GM19351 (cell line): Measurements from ENCODE around the gene MGAT5.
"Not testable (repeated sequence)": the region's sequence is repeated elsewhere in the genome, so short reads cannot be mapped to it uniquely, and the experiment has no call there.

Experiments used
- ATAC-seq: cut with Tn5 transposase; IDR thresholded peaks from one replicate; pipeline ENCODE4 v1.9.1; 2021; ENCODE audit warnings: mild to moderate bottlenecking, moderate library complexity; ENCODE audit not compliant: unreplicated experiment

The MGAT5 gene

DNA sequence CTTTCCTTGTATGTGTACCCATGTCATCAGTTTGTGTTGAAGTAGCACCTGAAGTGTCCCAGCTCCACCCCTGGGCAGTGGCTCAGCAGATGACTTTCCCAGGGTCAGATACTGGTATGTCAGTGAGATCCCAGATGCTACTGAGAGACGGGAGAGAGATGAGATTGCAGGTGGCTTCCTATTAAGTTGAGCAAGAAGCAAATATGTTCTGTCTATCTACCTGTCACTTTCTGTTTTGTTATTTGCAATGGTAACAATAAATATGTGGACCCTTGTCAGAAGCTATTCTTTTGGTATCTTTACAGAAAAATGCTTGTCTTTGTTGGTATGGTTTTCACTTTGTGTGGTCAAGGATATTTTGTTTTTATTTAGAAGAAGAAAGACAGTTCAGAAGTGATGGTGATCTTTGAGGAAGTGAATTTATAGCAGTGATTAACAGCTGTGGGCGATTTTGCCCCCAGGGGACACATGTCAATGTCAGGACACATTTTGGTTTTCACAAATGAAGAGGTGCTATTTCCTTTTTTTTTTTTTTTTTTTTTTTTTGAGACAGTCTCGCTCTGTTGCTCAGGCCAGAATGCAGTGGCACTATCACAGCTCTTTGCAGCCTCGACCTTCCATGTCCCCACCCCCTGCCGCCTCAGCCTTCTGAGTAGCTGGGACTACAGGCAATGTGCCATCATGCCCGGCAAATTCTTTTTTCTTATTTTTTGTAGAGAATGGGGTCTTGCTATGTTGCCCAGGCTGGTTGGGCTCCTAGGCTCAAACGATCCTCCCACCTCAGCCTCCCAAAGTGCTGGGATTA lies 21.4 kb downstream of the MGAT5 start:
- peak; percentile 81 for ATAC-seq

DNA sequence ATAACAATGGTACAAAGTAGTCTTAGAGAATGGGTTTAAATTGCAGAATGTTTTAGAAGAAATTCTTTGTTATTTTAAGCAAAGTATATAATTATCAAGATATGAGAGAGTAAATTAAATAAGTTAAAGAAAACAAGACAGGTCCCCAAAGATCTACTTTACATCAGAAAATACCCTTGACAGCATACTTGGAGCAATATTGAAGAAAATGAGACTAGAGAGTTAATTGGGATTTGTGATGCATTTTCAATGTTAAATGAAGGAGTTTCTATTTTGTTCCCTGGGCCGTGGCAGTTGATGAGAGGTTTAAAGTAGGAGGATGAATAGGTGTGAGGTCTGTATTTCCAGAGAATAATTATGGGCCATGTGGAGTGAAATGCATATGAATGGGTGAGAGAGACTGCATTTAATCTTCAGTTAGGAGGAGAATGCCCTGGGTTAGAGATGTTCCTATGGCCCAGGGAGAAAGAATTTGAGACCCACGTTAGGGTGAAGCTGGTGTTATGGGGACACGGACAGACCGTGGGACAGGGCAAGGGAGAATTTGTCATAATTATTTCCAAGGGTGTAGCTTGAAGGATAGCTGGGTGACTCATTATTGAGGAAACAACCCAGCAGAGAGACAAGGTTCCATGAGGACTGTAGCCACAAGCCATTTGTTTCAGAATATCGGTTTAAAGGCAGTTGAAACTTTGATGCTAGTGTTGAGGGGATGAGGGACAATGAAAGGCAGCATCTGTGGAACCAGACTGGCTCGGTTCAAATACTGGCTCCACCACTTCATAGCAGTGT lies 22.7 kb downstream of the MGAT5 start:
- no peak for ATAC-seq

DNA sequence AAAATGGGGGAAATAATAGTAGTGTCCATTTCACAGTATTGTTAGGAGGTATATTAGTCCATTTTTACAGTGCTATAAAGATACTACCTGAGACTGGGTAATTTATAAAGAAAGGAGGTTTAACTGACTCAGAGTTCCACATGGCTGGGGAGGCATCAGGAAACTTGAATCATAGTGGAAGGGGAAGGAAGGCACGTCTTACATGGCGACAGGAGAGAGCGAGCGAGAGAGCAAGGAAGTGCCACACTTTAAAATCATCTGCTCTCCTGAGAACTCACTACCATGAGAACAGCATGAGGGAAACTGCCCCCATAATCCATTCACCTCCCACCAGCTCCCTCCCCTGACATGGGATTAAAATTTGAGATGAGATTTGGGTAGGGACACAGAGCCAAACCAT lies 23.4 kb downstream of the MGAT5 start:
- no peak for ATAC-seq

DNA sequence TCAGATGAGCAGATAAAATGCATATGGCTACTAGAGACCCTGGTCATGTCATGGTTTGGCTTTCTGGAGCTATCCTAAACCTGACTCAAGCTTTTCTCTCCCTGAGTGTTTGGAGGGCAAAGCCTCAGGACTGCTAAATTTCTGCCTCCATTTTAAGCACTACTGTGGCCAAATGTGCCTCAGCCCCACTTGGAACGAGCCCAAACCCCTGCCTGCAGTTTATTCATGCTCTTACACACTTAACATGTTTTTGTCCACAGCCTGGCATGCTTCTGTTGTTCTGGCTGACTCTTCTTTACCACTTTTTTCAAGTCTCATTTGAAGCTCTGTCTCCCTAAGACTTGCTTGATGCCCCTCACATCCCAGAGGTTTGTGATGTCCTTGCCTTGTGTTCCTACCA lies 24.7 kb downstream of the MGAT5 start:
- ATAC-seq, result no peak

DNA sequence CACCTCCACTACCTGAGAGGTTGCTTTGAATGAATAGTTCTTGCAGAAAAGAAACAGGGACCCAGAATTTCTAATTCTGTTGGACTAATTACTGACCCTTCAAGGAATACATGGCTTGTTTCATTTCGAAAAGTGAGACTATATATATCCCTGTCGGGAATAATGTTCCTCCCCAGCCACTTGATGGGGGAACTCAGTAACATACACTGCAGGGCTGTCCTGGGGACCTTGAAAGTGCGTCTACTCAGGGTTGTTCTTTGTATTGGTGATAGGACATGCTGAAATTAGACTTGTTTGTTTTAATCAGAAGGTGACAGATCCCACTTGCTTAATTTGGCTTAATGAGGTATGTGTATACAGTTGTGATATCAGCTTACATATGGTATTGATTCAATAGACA lies 25.5 kb downstream of the MGAT5 start:
- no peak for ATAC-seq

DNA sequence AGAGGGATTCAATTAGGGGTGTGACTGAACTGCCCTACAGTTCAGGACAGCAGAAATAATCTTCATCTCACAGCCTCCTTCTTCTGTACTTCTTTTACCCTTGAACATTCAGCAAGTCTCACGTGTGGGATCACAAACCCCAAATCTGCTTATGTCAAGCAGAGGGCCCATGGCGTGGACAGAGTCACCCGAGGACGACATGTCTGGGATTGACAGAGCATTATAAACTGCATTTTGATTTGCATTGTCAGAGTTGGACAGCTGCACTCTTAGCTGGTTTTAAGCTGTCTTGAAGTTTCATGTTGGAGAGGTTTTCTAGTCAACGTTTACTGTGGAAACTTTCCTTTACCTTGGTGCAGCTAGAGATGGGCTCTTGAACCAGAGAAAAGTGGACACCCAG lies 26.4 kb downstream of the MGAT5 start:
- ATAC-seq, result no peak

DNA sequence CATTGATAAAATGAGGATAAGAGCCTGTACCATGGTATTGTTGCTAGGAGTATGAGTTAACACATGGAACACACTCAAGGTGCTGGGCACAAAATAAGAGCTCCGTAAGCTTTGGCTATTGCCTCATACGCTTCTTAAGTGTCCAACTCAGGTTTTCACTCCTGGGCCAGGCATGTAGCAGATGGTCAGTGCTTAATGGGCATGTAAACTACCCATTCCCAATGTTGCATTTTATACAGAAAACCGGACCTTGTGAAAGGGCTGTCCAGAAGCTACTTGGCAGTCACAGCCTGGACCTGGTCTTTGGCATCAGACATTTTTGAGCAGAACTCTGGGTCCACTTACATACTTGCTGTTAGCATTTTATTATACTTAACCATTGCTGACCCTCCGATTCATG lies 26.9 kb downstream of the MGAT5 start:
- no peak for ATAC-seq

DNA sequence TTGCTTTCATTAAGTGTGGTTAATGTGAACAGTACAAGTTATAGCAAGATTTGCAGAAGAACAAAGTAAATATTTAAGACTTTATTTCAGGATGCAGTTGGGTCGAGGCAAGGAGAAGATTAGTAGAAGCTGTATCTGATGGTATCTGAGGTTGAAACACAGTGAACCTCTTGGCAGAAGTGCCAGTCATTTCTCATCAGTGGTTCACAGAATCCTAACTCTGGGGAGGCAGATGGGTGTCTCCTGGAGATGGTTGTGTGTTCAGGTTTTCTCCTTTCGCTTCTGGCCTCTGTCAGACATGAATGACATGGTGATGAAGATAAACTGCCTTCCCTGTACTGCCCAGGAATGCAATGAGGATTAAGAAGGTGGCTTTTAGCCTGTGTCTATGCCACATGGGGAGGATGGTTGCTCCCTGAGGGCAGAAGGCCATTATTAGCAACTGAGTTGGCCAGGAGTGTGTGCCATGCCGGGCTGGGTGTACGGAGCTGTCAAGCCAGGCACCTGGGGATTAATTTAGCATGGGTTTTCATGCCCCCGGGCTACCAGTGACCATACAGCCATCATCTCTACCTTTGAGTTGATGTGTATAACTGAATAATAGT lies 28.0 kb downstream of the MGAT5 start:
- ATAC-seq, result no peak

DNA sequence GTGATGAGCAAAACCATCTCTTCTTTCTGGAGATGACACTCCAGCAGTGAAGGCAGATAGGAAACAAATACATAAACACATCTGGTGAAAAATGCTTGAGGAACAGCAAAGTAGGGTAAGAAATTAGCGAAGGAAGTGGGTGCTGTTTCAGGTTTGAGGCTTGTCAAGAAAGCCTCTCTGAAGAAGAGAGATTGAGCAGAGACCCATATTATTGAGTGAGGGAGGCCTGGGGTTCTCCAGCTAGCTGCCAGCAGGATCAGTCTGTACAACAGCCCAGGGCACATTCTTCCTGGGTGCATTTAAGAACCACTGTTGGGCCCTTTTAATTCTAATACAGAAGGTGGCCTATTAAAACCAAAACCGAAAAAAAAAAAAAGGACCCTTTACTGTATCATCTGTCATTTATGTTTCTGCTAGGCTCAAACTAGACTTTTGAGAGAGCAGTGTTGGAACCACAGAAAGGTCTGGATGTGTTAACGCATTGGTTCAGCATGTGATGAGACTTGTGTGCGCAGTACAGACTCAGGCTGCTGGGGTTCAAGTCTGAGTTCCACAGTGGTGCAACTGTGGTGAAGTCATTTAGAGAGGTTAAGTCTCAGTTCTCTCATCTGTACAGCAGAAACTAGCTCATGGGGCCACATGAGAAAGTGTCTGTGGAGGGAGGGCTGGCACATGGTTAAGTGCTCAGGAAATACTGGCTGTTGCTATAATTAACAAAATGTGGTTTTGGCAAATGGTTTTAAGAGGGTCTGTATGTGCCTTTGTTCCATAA lies 28.9 kb downstream of the MGAT5 start:
- peak; percentile 90 for ATAC-seq

DNA sequence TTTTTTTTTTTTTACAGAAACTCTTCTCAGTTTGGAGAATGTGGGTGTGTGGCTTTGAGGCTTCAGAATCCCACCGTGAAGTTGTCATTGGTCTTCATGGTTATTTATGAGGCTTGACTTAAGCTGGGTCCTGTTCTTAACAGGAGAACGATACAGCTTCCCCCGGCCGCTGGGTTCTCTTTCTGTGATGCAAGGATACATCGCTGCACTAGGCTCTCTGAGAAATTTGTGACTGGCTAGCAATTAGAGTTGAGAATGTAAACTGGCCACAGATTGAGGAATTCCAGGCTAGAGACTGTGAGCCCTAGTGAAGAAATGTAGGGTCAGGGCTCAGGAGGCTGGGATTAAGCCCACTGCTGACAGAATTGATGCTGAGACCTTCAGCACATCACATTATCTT lies 29.8 kb downstream of the MGAT5 start:
- no peak for ATAC-seq

DNA sequence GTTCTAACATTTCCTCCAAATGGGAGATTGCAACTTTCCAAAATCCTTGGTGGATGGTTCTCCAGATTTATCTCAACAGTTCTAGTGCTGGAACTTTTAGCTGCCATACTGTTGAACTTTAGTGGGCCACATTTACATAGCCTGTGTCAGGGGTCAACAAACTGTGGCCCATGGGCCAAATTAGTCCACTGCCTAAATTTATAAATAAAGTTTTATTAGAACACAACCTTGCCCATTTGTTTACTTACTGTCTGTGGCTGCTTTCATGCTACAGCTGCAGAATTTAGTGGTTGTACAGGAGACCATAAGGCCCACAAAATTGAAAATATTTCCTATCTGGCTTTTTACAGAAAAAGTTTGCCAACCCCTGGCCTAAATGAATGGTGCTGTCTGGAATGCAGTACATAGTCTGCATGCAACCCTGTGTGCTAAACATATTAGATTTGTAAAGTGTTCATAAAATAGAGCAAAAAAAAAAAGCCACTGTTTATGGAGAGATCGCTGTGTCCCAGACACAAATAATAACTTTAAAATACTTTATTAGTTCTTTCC lies 30.3 kb downstream of the MGAT5 start:
- no peak for ATAC-seq

DNA sequence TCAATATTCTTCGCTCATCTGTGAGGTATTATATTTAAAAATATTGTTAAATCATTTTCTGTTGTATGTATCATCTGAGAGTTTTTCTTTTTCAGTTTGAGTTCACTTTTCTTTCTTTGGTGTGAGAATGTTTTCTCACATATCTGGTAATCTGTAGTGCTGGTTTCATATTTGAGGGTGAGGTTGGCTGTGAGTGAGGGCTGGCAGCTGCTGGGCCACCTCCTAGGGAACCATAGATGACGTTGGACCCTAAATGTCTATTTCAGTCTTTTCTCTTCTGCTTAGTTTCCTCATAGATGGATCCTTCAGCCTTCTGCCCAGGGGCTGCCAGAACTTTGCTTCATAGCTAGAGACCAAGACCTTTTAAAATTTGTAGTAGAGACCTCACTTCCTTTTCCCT lies 33.5 kb downstream of the MGAT5 start:
- peak; percentile 39 for ATAC-seq

DNA sequence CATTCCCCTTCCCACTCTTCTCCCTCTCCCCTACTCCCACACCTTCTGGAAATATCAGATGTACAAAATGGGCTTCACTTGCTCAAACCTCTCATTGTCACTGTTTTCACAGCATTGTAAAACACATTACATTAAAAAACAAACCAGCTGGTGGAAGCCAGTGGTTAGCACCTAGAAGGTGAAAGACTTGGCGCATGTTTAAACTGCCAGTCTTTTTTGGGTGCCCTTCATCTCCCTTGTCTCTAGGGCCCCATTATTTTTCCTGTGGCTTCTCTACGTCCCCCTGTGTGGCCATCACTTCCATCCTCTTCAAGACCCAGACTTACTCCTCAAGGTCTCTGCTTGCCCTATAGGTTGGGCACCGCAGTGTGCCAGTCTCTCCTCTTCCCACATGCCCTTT lies 34.9 kb downstream of the MGAT5 start:
- ATAC-seq, result no peak

DNA sequence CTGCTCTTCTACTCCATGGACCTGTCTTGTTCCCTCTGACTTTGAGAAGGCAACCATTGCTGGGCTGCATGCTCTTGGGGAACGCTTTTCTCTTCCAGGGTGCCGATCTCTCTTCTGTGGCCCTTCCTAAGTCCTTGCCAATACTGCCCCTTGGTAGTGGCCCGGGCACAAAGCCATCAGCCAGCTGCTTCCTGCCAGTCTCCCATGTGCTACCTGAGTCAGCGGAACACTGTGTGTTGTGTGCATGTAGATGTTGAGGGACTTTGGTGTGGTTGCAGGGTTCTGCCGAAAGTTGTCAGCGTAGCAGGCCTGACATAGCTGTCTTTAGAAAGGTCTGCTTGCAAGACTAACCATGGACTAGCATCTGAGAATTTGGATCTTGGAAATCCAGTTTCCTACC lies 35.4 kb downstream of the MGAT5 start:
- ATAC-seq, result no peak

DNA sequence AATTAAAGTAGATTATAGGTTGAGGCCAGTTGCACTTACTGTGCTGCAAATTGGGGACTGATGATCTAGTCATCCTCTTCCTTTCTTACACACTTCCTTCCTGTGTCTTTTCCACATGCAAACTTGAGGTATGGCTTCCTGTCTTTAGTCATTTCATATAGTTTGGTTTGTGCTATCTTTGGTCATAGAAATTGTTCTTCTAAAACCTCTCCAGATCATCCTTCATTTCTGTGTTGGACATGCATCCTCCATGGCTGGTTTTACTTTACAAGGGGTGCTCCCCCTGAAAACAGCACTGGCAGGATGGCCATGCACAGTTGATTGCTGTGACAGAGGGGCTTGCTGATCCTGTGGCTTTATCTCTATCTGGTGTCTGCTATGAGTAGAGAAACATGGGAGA lies 36.5 kb downstream of the MGAT5 start:
- ATAC-seq, result peak; percentile 49

DNA sequence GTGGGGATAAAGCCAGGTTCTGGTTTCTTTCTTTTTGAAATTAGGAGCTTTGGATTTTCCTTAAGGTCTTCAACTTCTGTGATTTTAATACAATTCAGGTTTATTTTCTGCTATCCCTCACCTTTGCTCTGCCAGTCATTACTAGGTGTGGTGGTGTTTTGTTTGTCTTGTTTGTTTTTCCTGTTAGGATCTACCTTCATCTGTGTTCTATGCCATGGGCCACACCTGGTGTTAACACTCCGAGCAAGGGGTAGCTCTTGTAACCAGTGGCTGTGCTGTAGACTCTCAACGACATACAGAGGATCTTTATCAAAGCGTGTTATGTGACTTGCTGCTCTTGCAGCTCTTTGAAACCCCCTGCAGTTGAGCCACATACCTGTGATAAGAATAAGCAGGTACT lies 38.6 kb downstream of the MGAT5 start:
- no peak for ATAC-seq

DNA sequence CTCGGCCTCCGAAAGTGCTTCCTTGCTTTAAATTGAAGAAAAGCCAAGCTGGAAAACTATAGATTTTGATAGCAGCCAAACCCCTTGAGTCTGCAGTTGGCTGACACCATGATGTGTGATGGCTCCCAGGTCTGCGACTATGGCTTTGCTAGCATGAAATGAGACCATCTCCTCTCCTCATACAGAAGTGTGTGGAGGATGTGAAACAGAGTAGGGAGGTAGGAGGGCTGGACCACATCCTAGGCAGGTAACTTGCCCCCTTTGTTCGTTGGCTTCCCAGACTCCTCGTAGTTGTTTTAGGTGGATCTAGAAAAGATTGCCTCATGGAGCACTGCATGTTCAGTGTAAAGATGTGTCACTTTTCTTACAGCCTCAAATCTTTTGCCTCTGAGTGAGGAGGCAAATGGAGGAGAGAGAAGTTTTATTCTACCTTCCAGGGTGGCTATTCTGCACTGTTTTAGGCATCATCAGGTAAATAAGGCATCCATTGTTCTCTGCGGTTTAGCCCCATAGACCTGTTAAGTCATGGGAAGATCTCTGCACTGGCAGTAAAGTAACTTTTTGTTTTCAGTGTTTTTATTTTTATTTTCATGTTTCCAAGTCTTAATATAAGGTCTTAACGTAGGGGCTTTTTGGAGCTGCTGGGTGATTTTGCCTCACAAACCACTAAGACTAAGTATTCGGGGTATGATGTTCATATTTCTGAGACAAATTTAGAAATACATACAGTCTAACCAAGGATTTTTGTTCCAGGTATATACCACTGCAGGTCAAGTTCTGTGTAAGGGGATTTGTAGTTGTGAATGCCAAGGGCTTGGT lies 40.1 kb downstream of the MGAT5 start:
- ATAC-seq, result no peak

DNA sequence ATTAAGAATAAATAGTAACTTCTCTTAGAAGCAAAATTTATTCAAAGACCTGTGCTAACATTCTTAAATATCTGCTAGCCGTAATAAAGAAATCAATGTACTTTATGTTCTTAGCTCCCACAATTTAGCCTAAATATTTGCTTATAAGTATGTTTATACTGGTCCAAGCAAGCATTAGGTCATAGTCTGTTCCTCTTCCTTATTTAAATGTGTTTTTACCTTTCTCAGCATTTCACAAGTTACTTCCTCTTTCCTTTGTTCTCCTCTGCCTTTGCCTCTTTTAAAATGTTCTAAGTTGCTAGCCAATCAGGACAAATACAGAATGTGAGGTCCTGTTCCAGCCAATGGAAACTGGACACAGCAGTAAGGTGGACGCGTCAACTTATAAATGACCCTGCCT lies 40.7 kb downstream of the MGAT5 start:
- not testable (repeated sequence) for ATAC-seq

DNA sequence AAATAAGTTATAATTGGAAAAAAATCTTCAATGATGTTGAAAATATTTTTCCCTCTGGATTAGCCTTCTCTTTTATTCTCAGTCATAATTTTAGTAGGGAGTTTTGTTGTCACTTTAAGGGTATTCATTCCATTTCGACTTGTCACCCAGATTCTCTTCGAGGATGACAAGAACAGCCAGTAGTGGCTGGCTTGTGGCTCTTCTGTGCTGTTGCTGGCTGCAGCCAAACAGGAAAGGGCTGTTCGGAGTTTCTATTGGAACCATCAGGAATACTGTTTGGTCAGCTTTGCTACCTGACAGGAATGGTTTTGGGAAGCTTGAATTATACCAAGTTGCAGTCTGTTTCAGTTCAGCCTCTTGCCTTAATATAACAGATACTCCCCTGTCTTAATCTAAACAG lies 41.6 kb downstream of the MGAT5 start:
- ATAC-seq, result no peak

DNA sequence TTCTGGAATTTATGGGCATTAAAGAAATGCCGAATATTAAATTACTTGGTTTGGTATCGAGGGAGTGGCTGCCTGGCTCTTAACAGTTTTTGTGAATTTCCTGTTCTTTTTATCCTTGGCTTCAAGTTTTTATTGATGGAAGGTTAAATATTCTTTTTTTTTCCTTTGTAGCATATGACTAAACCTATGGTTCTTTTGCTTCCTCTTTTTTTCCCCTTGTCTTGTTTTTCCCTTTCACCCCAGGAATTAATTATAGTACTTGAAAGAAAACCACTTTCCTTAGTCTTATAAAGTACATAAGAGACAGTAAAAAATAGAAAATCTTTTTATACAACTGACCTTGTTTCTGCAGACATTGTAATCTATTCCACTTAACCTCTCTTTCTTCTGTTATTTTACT lies 42.4 kb downstream of the MGAT5 start:
- no peak for ATAC-seq
